AG04449 (cell line): ENCODE results near the gene FOXP1.

Source experiments
- CTCF ChIA-PET: fragments of 350-600 bp; formaldehyde crosslinking; extraction: SDS; loops from one replicate; lab custom pipeline; 2021; ENCODE audit warnings: antibody characterized with exemption; lab: Yijun Ruan, JAX
- POLR2A ChIA-PET: fragments of 400-600, 350-600 bp; formaldehyde crosslinking; extraction: SDS; loops from one replicate; lab custom pipeline; 2020; ENCODE audit warnings: antibody characterized with exemption, inconsistent platforms; lab: Yijun Ruan, JAX
- DNase-seq: peaks from one replicate; pipeline ENCODE4 v3.0.0-alpha.2; 2010; ENCODE audit warnings: low read depth, low spot score
- H3K4me3 ChIP-seq: 2 replicates; pipeline ENCODE4 v1.5.1; 2011; ENCODE audit warnings: low read depth, mild to moderate bottlenecking, control low read depth, low read length
- TF ChIP-seq, protein P1 (sequence below): IDR thresholded peaks from one replicate; pipeline ENCODE4 v1.5.1; 2011; ENCODE audit warnings: mild to moderate bottlenecking, moderate library complexity, low read length, control low read depth, inconsistent platforms; ENCODE audit not compliant: insufficient read depth; ENCODE audit errors: missing control alignments

The FOXP1 gene

DNA sequence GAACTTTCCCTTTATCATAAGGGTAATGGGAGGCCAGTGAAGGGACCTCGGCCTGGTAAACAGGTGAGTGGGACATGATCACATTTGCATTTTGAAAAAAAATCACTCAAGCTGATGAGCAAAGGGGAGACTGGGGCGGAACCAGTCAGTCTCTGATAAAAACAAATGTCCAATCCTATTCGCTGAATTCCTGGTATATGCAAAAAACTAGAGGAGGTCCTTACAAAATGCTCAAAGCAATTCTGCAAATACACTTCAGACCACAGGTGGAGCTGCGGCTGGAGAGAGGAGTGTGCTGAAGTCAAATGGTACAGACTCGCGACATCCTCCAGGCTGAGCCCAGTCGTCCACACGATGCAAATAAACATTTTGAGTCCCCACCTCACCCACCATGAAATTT is 166.7 kb downstream of the FOXP1 start:
- no peak overlapping the region for H3K4me3 ChIP-seq
- ChIA-PET CTCF (interaction anchor here (1.0 to 1.5 kb wide), 5 partner anchors 9 to 173 kb away, joined by 3 to 4 read pairs (median 3); no protein-coding TSS in a partner anchor), POLR2A (no interaction called here)
- TF ChIP-seq, protein P1, sequence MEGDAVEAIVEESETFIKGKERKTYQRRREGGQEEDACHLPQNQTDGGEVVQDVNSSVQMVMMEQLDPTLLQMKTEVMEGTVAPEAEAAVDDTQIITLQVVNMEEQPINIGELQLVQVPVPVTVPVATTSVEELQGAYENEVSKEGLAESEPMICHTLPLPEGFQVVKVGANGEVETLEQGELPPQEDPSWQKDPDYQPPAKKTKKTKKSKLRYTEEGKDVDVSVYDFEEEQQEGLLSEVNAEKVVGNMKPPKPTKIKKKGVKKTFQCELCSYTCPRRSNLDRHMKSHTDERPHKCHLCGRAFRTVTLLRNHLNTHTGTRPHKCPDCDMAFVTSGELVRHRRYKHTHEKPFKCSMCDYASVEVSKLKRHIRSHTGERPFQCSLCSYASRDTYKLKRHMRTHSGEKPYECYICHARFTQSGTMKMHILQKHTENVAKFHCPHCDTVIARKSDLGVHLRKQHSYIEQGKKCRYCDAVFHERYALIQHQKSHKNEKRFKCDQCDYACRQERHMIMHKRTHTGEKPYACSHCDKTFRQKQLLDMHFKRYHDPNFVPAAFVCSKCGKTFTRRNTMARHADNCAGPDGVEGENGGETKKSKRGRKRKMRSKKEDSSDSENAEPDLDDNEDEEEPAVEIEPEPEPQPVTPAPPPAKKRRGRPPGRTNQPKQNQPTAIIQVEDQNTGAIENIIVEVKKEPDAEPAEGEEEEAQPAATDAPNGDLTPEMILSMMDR: no peak
- no peak for DNase-seq

DNA sequence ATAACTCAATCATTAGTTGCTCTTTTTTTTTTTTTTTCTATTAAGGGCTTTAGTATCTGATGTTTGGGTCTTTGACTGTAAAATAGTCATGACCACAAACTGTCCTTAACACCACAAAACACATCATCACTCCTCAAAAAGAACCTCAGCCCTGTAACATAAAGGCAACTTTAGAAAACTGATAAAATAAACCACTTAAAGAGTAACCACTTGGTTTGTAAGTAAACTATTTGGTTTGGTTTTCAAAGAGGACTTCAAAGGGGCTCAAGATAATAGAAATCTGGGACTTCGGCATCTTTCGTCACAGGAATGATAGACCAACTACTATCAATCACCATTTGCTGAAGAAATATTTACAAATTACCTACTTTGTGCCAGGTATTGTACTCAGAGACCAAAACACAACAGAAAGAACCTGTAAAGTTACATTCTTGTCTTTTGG is 167.8 kb downstream of the FOXP1 start:
- H3K4me3 ChIP-seq: no peak overlapping the region
- ChIA-PET POLR2A (no interaction called here), CTCF (interaction anchor here (1.5 kb wide), 1 partner anchor 13 kb away, joined by 3 read pairs; no protein-coding TSS in a partner anchor)
- TF ChIP-seq, protein P1: no peak
- DNase-seq: no peak

DNA sequence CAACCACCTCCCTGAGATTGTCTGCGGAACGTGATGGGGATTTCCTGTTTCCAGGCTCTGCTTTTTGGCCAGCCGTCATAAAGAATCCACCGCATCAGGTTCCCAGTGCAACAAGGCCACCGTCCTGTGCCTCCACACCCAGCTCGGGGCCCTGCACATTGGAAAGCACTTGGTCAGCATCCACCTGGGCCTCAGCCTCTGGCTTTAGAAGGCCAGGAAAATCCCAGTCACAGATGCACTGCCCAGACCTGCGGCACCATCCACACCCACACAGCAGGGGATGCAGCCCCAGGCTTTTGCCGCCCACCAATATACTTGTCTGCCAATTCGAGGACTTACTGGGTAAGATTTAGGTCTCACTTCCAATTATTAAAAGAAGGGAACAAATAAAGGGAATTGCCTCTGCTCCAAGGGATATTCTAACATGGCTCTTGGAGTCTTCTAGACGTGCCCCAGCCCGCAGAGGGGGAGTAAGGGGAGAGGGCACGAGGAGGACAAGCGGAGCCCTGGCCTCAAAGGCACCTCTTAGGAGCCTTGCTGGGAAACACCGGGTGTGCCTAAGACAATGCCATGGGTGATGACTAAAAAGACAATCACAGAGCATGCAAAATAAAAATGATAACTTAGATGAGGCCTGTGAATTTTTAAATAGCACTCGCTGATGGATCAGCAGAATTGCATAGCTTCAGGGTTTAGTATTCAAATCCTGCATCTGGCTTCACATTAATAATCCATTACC is 169.2 kb downstream of the FOXP1 start:
- ChIA-PET POLR2A (interaction anchor here (0.6 kb wide), 1 partner anchor 343 kb away, joined by 3 read pairs; no protein-coding TSS in a partner anchor), CTCF (no interaction called here)
- no peak for DNase-seq
- TF ChIP-seq, protein P1: no peak
- no peak overlapping the region for H3K4me3 ChIP-seq

DNA sequence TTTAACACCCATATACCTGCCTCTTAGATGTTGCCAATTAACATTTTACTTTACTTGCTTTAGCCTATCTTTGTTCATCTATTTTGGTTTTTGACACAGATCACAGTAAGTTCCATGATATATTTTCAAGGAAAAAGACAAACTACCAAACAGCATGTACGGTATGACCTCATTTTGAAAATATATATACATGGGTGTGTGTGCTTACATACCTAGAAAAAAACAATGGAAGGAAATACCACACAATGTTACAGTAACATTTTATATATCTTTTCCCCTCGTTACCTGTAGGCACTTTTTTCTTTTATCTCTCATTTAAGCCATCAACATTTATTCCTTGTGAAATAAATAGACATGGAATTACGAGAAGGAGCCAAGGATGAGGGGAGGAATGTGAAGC is 170.0 kb downstream of the FOXP1 start:
- TF ChIP-seq, protein P1: no peak
- POLR2A ChIA-PET: interaction anchor here (0.6 kb wide), 1 partner anchor 342 kb away, joined by 3 read pairs; no protein-coding TSS in a partner anchor
- no peak for DNase-seq
- CTCF ChIA-PET: no interaction called here
- H3K4me3 ChIP-seq: no peak overlapping the region

DNA sequence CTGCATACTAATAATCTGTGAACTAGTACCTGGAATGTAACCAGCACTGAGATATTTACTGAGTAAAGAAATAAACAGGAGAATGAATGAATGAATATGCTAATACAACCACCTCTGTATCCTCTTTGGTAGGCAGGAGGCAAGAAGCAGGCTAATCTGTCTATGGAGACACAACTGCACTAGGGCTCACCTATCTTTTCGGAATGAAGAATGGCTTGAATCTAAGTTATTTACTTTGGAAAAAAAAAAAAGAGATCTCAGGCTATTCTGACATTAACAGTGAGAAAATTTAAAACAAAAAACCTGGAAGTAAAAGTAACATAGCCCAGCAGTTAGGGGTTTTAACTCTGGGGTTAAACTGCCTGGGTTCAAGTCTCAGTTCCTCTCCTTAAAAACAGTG is 174.2 kb downstream of the FOXP1 start:
- DNase-seq: no peak
- POLR2A ChIA-PET: no interaction called here
- TF ChIP-seq, protein P1: no peak
- no peak overlapping the region for H3K4me3 ChIP-seq
- CTCF ChIA-PET: no interaction called here

DNA sequence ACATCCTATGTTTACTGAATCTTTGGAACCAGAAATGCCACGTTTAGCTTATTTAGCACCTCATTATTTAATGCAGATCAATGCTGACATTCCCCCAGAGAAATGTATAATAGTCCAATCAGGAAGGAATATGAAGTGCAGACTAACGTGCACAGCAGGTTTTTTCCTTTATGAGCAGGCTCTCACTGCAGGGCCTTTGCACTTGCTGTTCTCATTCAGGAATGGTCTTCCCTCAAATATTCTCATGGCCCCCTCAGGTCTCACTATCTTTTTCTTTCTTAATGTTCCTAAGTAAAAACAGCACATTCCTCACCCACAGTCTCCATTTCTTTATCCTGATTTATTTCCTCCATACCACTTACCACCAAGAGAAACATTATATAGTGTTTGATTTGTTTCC is 174.6 kb downstream of the FOXP1 start:
- ChIA-PET POLR2A (no interaction called here), CTCF (no interaction called here)
- no peak for DNase-seq
- no peak overlapping the region for H3K4me3 ChIP-seq
- TF ChIP-seq, protein P1: no peak
